Neural progenitor cell (in vitro differentiated cells): Measurements from ENCODE around the gene C2orf74. TPM values are rescaled to one million over a fixed set of nuclear protein-coding genes. Genes with fewer than 3 reads are reported as not detected.
A peak's percentile ranks its signal among the peaks of the same experiment; 100 is the strongest.
"Not testable (repeated sequence)": the region's sequence is repeated elsewhere in the genome, so short reads cannot be mapped to it uniquely, and the experiment has no call there.

Experiments
- DNase-seq: peaks from one replicate; pipeline ENCODE4 v3.0.0-alpha.2; 2016; ENCODE audit warnings: low spot score
- H2AFZ ChIP-seq: fragments of 200-600 bp; sonication (generic); replicated peaks from 2 replicates; pipeline ENCODE4 v1.6.1; 2016; ENCODE audit warnings: antibody characterized with exemption
- H3F3A ChIP-seq: fragments of 200-600 bp; sonication (generic); 2 replicates; pipeline ENCODE4 v1.6.1; 2016; ENCODE audit warnings: antibody characterized with exemption, low read depth
- H3K27ac ChIP-seq: fragments of 200-600 bp; sonication (generic); 2 replicates; pipeline ENCODE4 v1.5.1; 2016; ENCODE audit warnings: mild to moderate bottlenecking
- H3K27me3 ChIP-seq: fragments of 200-600 bp; sonication (generic); 2 replicates; pipeline ENCODE4 v1.6.1; 2016; ENCODE audit warnings: mild to moderate bottlenecking, moderate library complexity
- H3K36me3 ChIP-seq: fragments of 200-600 bp; sonication (generic); 2 replicates; pipeline ENCODE4 v1.5.1; 2016
- H3K4me1 ChIP-seq: fragments of 200-600 bp; sonication (generic); 2 replicates; pipeline ENCODE4 v1.6.1; 2016; ENCODE audit warnings: mixed run types
- H3K4me2 ChIP-seq: fragments of 200-600 bp; sonication (generic); 2 replicates; pipeline ENCODE4 v1.6.1; 2016
- H3K4me3 ChIP-seq: fragments of 200-600 bp; sonication (generic); 2 replicates; pipeline ENCODE4 v1.5.1; 2016
- H3K79me2 ChIP-seq: fragments of 200-600 bp; sonication (generic); 2 replicates; pipeline ENCODE4 v1.6.1; 2016; ENCODE audit warnings: low read depth
- H3K9ac ChIP-seq: fragments of 200-600 bp; sonication (generic); 2 replicates; pipeline ENCODE4 v1.6.1; 2016
- H3K9me3 ChIP-seq: fragments of 200-600 bp; sonication (generic); 2 replicates; pipeline ENCODE4 v1.5.1; 2016; ENCODE audit warnings: low read depth
- H4K20me1 ChIP-seq: fragments of 200-600 bp; sonication (generic); 2 replicates; pipeline ENCODE4 v1.6.1; 2016; ENCODE audit warnings: low read depth
- H3K27ac Mint-ChIP-seq: 3 replicates; pipeline ENCODE4 v1.8.0; 2021; ENCODE audit warnings: mixed read lengths
- H3K27me3 Mint-ChIP-seq: 2 replicates; pipeline ENCODE4 v1.8.0; 2022; ENCODE audit warnings: low read depth, mild to moderate bottlenecking, inconsistent platforms, moderate library complexity, mixed read lengths; ENCODE audit not compliant: insufficient read depth
- H3K36me3 Mint-ChIP-seq: 3 replicates; pipeline ENCODE4 v1.8.0; 2021; ENCODE audit warnings: mixed read lengths
- H3K4me1 Mint-ChIP-seq: 3 replicates; pipeline ENCODE4 v1.8.0; 2021; ENCODE audit warnings: mixed read lengths
- H3K4me3 Mint-ChIP-seq: 3 replicates; pipeline ENCODE4 v1.8.0; 2021; ENCODE audit warnings: mild to moderate bottlenecking, moderate library complexity, mixed read lengths
- H3K9me3 Mint-ChIP-seq: 3 replicates; pipeline ENCODE4 v1.8.0; 2020; ENCODE audit warnings: mixed read lengths
- EZH2 ChIP-seq: fragments of 200-600 bp; sonication (generic); IDR thresholded peaks from 2 replicates; pipeline ENCODE4 v1.6.1; 2017; ENCODE audit warnings: antibody characterized with exemption, mild to moderate bottlenecking, moderate library complexity
- EZH2phosphoT487 ChIP-seq: fragments of 200-600 bp; sonication (generic); IDR thresholded peaks from 2 replicates; pipeline ENCODE4 v1.6.1; 2017; ENCODE audit warnings: antibody characterized with exemption
- total RNA-seq: library from RNA; depleted of rRNA; stranded (reverse); fragments of >200 nt; gene quantifications from 2 replicates; pipeline ENCODE4 v1.2.3, GENCODE V29; 2015; ENCODE audit warnings: low replicate concordance
- TF ChIP-seq, protein P1 (sequence below): fragments of 200-600 bp; sonication (generic); IDR thresholded peaks from 2 replicates; pipeline ENCODE4 v1.5.1; 2017; ENCODE audit warnings: antibody characterized with exemption, mild to moderate bottlenecking

Gene C2orf74
- total RNA-seq, 1 donor from 2014 or later, result 20.9 TPM

DNA sequence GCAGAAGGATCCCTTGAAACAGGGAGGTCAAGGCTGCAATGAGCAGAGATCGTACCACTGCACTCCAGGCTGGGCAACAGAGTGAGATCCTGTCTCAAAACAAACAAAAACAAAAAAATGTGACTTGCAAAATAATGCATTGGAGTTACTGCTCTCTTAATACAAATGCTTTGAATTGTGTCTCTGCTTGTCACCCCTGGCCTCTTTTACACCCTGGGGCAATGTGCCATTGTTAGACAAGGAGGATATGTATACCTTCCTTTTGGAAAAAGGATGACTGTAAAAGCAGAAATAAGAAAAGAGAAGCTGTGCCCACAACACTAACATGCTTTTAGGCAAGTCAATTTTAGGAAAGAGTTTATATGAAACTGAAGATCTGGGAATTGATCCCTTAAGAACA lies 20.8 kb upstream of the C2orf74 start:
- TF ChIP-seq, protein P1, sequence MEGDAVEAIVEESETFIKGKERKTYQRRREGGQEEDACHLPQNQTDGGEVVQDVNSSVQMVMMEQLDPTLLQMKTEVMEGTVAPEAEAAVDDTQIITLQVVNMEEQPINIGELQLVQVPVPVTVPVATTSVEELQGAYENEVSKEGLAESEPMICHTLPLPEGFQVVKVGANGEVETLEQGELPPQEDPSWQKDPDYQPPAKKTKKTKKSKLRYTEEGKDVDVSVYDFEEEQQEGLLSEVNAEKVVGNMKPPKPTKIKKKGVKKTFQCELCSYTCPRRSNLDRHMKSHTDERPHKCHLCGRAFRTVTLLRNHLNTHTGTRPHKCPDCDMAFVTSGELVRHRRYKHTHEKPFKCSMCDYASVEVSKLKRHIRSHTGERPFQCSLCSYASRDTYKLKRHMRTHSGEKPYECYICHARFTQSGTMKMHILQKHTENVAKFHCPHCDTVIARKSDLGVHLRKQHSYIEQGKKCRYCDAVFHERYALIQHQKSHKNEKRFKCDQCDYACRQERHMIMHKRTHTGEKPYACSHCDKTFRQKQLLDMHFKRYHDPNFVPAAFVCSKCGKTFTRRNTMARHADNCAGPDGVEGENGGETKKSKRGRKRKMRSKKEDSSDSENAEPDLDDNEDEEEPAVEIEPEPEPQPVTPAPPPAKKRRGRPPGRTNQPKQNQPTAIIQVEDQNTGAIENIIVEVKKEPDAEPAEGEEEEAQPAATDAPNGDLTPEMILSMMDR, result no peak
- no peak for TF ChIP-seq EZH2phosphoT487
- no peak for TF ChIP-seq EZH2
- Histone ChIP-seq H3K79me2 (peaks cover 9% of the 10 kb centered on the region), H3K4me1 (no peaks in the 10 kb centered on the region), H3K4me2 (no peak overlapping the region), H2AFZ (no peak overlapping the region), H3K27me3 (no peaks in the 10 kb centered on the region), H3K4me3 (no peak overlapping the region), H3K9ac (no peak overlapping the region), H3K36me3 (no peaks in the 10 kb centered on the region), H3K27ac (no peak overlapping the region), H3F3A (peaks cover 7% of the 10 kb centered on the region), H4K20me1 (no peaks in the 10 kb centered on the region), H3K9me3 (no peaks in the 10 kb centered on the region)
- H3K27ac Mint-ChIP-seq, result no peak overlapping the region
- peaks cover 6% of the 10 kb centered on the region for H3K36me3 Mint-ChIP-seq
- no peaks in the 10 kb centered on the region for H3K9me3 Mint-ChIP-seq
- no peak overlapping the region for H3K4me3 Mint-ChIP-seq
- H3K4me1 Mint-ChIP-seq, result peaks cover 5% of the 10 kb centered on the region
- peaks cover 5% of the 10 kb centered on the region for H3K27me3 Mint-ChIP-seq
- no peak for DNase-seq

DNA sequence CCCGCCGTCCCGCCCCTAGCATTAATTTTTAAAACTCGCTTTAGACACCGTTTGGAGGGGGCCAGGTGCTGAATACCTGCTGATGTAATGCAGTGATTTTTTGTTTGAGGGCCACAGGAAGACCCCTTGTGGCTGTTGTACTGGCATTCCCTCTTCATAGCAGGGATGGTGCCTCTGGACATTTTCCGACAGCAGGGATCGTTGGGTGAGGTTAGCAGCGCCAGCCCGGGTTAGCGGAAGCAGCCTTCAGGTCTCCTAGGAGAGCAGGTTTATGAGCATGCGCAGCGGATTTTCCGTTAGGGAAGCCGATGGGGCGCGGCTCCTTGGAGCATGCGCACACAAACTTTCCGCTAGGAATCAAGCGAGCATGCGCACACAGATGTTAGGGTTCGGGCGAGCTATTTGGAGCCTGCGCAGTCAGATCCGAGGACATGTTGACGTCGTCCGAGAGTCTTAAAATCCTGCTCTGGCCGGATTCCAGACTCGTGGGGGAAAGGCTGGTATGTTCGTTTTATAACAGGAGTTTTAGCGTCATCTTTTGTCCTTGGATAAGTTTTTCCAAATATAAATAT lies 17.2 kb upstream of the C2orf74 start:
- H3K9me3 Mint-ChIP-seq, result no peaks in the 10 kb centered on the region
- Histone ChIP-seq H3K4me1 (no peaks in the 10 kb centered on the region), H3K9ac (peak overlapping the region; percentile 39), H3K4me3 (peak overlapping the region; percentile 55), H3K27ac (no peak overlapping the region), H3K36me3 (no peaks in the 10 kb centered on the region), H3K9me3 (no peaks in the 10 kb centered on the region), H3F3A (peaks cover 11% of the 10 kb centered on the region), H4K20me1 (no peaks in the 10 kb centered on the region), H3K4me2 (peak overlapping the region; percentile 75), H2AFZ (peak overlapping the region; percentile 71), H3K27me3 (no peaks in the 10 kb centered on the region), H3K79me2 (peaks cover 9% of the 10 kb centered on the region)
- TF ChIP-seq, protein P1, result no peak
- TF ChIP-seq EZH2phosphoT487, result no peak
- TF ChIP-seq EZH2, result no peak
- H3K27ac Mint-ChIP-seq, result peak overlapping the region; percentile 97
- H3K36me3 Mint-ChIP-seq, result peaks cover 16% of the 10 kb centered on the region
- H3K27me3 Mint-ChIP-seq, result peaks cover 5% of the 10 kb centered on the region
- DNase-seq, result peak; percentile 99
- peaks cover 5% of the 10 kb centered on the region for H3K4me1 Mint-ChIP-seq
- H3K4me3 Mint-ChIP-seq, result peak overlapping the region; percentile 89

DNA sequence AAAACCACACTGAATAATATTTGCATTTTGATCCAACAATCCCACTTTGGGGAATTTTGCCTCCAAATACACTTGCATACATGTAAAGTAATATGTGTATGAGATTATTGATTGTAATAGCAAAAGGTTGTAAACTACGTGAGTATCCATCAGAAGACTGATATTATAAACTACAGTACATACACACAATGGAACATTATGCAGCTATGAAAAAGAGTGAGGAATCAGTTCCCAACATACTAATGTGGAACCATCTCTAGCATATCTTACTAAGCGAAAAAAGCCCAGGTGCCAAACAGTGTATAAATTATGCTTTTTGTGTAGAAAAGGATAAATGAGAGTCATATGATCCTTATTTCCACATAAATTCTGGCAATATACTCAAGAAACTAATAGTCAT lies 16.0 kb upstream of the C2orf74 start:
- Histone ChIP-seq H2AFZ (no peak overlapping the region), H3K27ac (no peak overlapping the region), H3K9me3 (no peaks in the 10 kb centered on the region), H3K9ac (no peak overlapping the region), H3K4me3 (no peak overlapping the region), H4K20me1 (no peaks in the 10 kb centered on the region), H3F3A (peaks cover 11% of the 10 kb centered on the region), H3K27me3 (no peaks in the 10 kb centered on the region), H3K79me2 (peaks cover 9% of the 10 kb centered on the region), H3K4me1 (no peaks in the 10 kb centered on the region), H3K36me3 (no peaks in the 10 kb centered on the region), H3K4me2 (peak overlapping the region; percentile 75)
- TF ChIP-seq EZH2 (no peak), EZH2phosphoT487 (no peak)
- TF ChIP-seq, protein P1, result no peak
- Mint-ChIP-seq H3K27ac (no peak overlapping the region), H3K9me3 (peaks cover 2% of the 10 kb centered on the region), H3K27me3 (peaks cover 5% of the 10 kb centered on the region), H3K4me3 (peak overlapping the region; percentile 89), H3K4me1 (peaks cover 5% of the 10 kb centered on the region), H3K36me3 (peaks cover 20% of the 10 kb centered on the region)
- no peak for DNase-seq

DNA sequence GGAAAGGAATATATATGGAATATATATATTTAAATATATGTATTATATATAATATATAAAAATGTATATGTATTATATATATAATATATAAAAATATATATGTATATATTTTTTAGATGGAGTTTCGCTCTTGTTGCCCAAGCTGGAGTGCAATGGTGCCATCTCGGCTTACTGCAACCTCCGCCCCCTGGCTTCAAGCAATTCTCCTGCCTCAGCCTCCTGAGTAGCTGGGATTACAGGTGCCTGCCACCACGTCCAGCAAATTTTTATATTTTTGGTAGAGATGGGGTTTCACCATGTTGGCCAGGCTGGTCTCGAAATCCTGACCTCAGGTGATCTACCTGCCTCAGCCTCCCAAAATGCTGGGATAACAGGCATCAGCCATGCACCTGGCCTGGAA lies 13.9 kb upstream of the C2orf74 start:
- H3K4me3 ChIP-seq, H3K27ac ChIP-seq, H4K20me1 ChIP-seq, H3K79me2 ChIP-seq, H3K36me3 ChIP-seq, DNase-seq, H3K27me3 Mint-ChIP-seq, H3K4me1 ChIP-seq, H3K4me3 Mint-ChIP-seq, H3K9me3 Mint-ChIP-seq, H3K4me2 ChIP-seq, H3K27ac Mint-ChIP-seq, H2AFZ ChIP-seq, H3K9me3 ChIP-seq, H3K27me3 ChIP-seq, H3K9ac ChIP-seq, H3K4me1 Mint-ChIP-seq: not testable (repeated sequence)
- H3F3A ChIP-seq, result peaks cover 11% of the 10 kb centered on the region
- H3K36me3 Mint-ChIP-seq, result peaks cover 24% of the 10 kb centered on the region
